HAP-1 (cell line): ENCODE results near the gene NT5C1A.

Experiments used
- DNase-seq, 2 experiments: peaks; one replicate each; pipeline ENCODE4 v3.0.0-alpha.2; 2016 to 2020; ENCODE audit warnings: low spot score in 2 of 2
- H3K27me3 ChIP-seq: fragments of 250-450 bp; sonication (Bioruptor Pico); 2 replicates; pipeline ENCODE4 v1.5.1; 2020; ENCODE audit warnings: low read depth, mild to moderate bottlenecking, moderate library complexity
- H3K36me3 ChIP-seq: fragments of 250-450 bp; sonication (Bioruptor Pico); replicated peaks from 2 replicates; pipeline ENCODE4 v1.5.1; 2020; ENCODE audit warnings: mild to moderate bottlenecking
- H3K4me1 ChIP-seq: fragments of 250-450 bp; sonication (Bioruptor Pico); 2 replicates; pipeline ENCODE4 v1.5.1; 2020; ENCODE audit warnings: mild to moderate bottlenecking
- H3K4me3 ChIP-seq: fragments of 250-450 bp; sonication (Bioruptor Pico); 2 replicates; pipeline ENCODE4 v1.5.1; 2020; ENCODE audit warnings: mild to moderate bottlenecking, moderate library complexity
- H3K9me3 ChIP-seq: fragments of 250-450 bp; sonication (Bioruptor Pico); 2 replicates; pipeline ENCODE4 v1.5.1; 2020; ENCODE audit warnings: mild to moderate bottlenecking, moderate library complexity
- in situ Hi-C: fragments of 300-500 bp; cut with MboI; formaldehyde crosslinking; loops from 3 replicates; pipeline ENCODE4 v1.14.3; 2020; ENCODE audit warnings: low sequenced_read_pairs, inconsistent platforms, mixed read lengths

NT5C1A gene

GRCh38 chr1:39635205-39635870, 36.6 kb downstream of the NT5C1A start:
- peaks cover 8% of the 10 kb centered on the region for H3K4me1 ChIP-seq
- no peaks in the 10 kb centered on the region for H3K27me3 ChIP-seq
- no peak overlapping the region for H3K4me3 ChIP-seq
- in situ Hi-C loops, result no loop called here
- H3K9me3 ChIP-seq, result no peaks in the 10 kb centered on the region
- H3K36me3 ChIP-seq, result peaks cover 5% of the 10 kb centered on the region
- no peak for DNase-seq

- Histone ChIP-seq H3K4me3 (no peak overlapping the region), H3K9me3 (no peaks in the 10 kb centered on the region)
Measured at GRCh38 chr1:39633422-39633821, 38.5 kb downstream of the NT5C1A start.

GRCh38 chr1:39632682-39633417, 39.1 kb downstream of the NT5C1A start:
- peaks cover 5% of the 10 kb centered on the region for H3K36me3 ChIP-seq
- no peaks in the 10 kb centered on the region for H3K27me3 ChIP-seq
- in situ Hi-C loops, result no loop called here

More at GRCh38 chr1:39633422-39633821, 38.5 kb downstream of the NT5C1A start:
- peaks cover 8% of the 10 kb centered on the region for H3K4me1 ChIP-seq
- in situ Hi-C loops, result no loop called here
- no peaks in the 10 kb centered on the region for H3K27me3 ChIP-seq
- peaks cover 5% of the 10 kb centered on the region for H3K36me3 ChIP-seq
- no peak for DNase-seq

GRCh38 chr1:39632323-39632681, 39.6 kb downstream of the NT5C1A start:
- H3K27me3 ChIP-seq, result no peaks in the 10 kb centered on the region
- in situ Hi-C loops, result no loop called here

More at GRCh38 chr1:39632682-39633417, 39.1 kb downstream of the NT5C1A start:
- DNase-seq, result no peak
- no peak overlapping the region for H3K4me3 ChIP-seq
- H3K9me3 ChIP-seq, result no peaks in the 10 kb centered on the region
- H3K4me1 ChIP-seq, result peaks cover 8% of the 10 kb centered on the region

GRCh38 chr1:39631361-39632322, 40.3 kb downstream of the NT5C1A start:
- Histone ChIP-seq H3K4me3 (no peak overlapping the region), H3K27me3 (no peaks in the 10 kb centered on the region), H3K36me3 (peaks cover 5% of the 10 kb centered on the region), H3K4me1 (peaks cover 8% of the 10 kb centered on the region), H3K9me3 (no peaks in the 10 kb centered on the region)
- DNase-seq, result peak in 1 of 2 experiments; percentile 51
- in situ Hi-C loops, result no loop called here

More at GRCh38 chr1:39632323-39632681, 39.6 kb downstream of the NT5C1A start:
- no peaks in the 10 kb centered on the region for H3K9me3 ChIP-seq
- no peak overlapping the region for H3K4me3 ChIP-seq
- peak; percentile 14 to 17 for DNase-seq
- H3K36me3 ChIP-seq, result peaks cover 5% of the 10 kb centered on the region
- H3K4me1 ChIP-seq, result peaks cover 8% of the 10 kb centered on the region

- Histone ChIP-seq H3K9me3 (no peaks in the 10 kb centered on the region), H3K4me1 (peaks cover 8% of the 10 kb centered on the region), H3K36me3 (peaks cover 5% of the 10 kb centered on the region), H3K27me3 (no peaks in the 10 kb centered on the region), H3K4me3 (no peak overlapping the region)
- DNase-seq, result no peak
- in situ Hi-C loops, result no loop called here
Measured at GRCh38 chr1:39628807-39629350, 43.0 kb downstream of the NT5C1A start.

- Histone ChIP-seq H3K9me3 (no peaks in the 10 kb centered on the region), H3K36me3 (peaks cover 5% of the 10 kb centered on the region), H3K4me3 (no peak overlapping the region), H3K4me1 (no peaks in the 10 kb centered on the region), H3K27me3 (no peaks in the 10 kb centered on the region)
- in situ Hi-C loops, result no loop called here
- no peak for DNase-seq
Measured at GRCh38 chr1:39626646-39627045, 45.3 kb downstream of the NT5C1A start.

GRCh38 chr1:39625462-39626273, 46.2 kb downstream of the NT5C1A start:
- no peaks in the 10 kb centered on the region for H3K27me3 ChIP-seq
- in situ Hi-C loops, result no loop called here
- no peaks in the 10 kb centered on the region for H3K4me1 ChIP-seq
- no peaks in the 10 kb centered on the region for H3K36me3 ChIP-seq
- no peak overlapping the region for H3K4me3 ChIP-seq
- no peaks in the 10 kb centered on the region for H3K9me3 ChIP-seq
- no peak for DNase-seq

GRCh38 chr1:39625009-39625408, 46.9 kb downstream of the NT5C1A start:
- Histone ChIP-seq H3K4me3 (no peak overlapping the region), H3K4me1 (no peaks in the 10 kb centered on the region), H3K9me3 (no peaks in the 10 kb centered on the region), H3K27me3 (no peaks in the 10 kb centered on the region), H3K36me3 (no peaks in the 10 kb centered on the region)
- DNase-seq, result no peak
- in situ Hi-C loops, result no loop called here

GRCh38 chr1:39623053-39623452, 48.9 kb downstream of the NT5C1A start:
- H3K9me3 ChIP-seq, result no peaks in the 10 kb centered on the region
- H3K4me3 ChIP-seq, result no peak overlapping the region
- in situ Hi-C loops, result no loop called here
- no peak for DNase-seq
- no peaks in the 10 kb centered on the region for H3K27me3 ChIP-seq
- no peaks in the 10 kb centered on the region for H3K36me3 ChIP-seq
- no peaks in the 10 kb centered on the region for H3K4me1 ChIP-seq

GRCh38 chr1:39622427-39622826, 49.5 kb downstream of the NT5C1A start:
- no peaks in the 10 kb centered on the region for H3K4me1 ChIP-seq
- in situ Hi-C loops, result no loop called here
- no peak overlapping the region for H3K4me3 ChIP-seq
- no peaks in the 10 kb centered on the region for H3K36me3 ChIP-seq
- H3K9me3 ChIP-seq, result no peaks in the 10 kb centered on the region
- no peak for DNase-seq
- H3K27me3 ChIP-seq, result no peaks in the 10 kb centered on the region

- H3K4me3 ChIP-seq, result no peak overlapping the region
- no peak for DNase-seq
- in situ Hi-C loops, result no loop called here
- no peaks in the 10 kb centered on the region for H3K4me1 ChIP-seq
- no peaks in the 10 kb centered on the region for H3K36me3 ChIP-seq
- no peaks in the 10 kb centered on the region for H3K9me3 ChIP-seq
- no peaks in the 10 kb centered on the region for H3K27me3 ChIP-seq
Measured at GRCh38 chr1:39620659-39621165, 51.2 kb downstream of the NT5C1A start.
